ENCODE data around the gene MLN.
A peak's percentile ranks its signal among the peaks of the same experiment; 100 is the strongest.

MLN gene

GRCh38 chr6:33803571-33804053 lies at the start of gene MLN:
Gene MLN (minus strand): TSS chr6:33804003. CDS start chr6:33801163, 2,840 bp downstream.
- no peak for DNase-seq (ENCODE audit: low read depth)

DNA sequence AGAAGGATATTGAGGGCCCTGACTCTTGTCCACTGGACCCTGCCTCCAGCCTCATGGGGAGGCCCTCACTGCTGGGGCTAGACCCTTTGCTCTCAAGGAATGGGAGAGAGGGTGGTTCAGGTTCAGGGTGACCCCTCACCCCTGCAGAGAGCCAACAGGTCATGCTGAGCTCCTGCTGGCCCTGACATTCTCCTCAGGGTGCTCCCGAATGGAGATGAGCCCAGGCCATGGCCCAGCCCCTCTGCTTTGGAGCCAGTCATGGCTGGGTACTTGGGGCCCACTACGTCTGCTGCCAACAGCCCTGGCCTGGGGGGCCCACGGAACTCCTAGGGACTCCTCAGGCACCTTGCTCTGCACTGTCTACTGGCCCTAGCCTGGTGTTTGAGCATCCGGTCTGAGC lies 49.2 kb upstream of the MLN start:
- DNase-seq (ENCODE audit: low read depth) = no peak

GRCh38 chr6:33851959-33852358 lies 48.2 kb upstream of the MLN start:
- peak; percentile 11 for DNase-seq (ENCODE audit: low read depth)

DNA sequence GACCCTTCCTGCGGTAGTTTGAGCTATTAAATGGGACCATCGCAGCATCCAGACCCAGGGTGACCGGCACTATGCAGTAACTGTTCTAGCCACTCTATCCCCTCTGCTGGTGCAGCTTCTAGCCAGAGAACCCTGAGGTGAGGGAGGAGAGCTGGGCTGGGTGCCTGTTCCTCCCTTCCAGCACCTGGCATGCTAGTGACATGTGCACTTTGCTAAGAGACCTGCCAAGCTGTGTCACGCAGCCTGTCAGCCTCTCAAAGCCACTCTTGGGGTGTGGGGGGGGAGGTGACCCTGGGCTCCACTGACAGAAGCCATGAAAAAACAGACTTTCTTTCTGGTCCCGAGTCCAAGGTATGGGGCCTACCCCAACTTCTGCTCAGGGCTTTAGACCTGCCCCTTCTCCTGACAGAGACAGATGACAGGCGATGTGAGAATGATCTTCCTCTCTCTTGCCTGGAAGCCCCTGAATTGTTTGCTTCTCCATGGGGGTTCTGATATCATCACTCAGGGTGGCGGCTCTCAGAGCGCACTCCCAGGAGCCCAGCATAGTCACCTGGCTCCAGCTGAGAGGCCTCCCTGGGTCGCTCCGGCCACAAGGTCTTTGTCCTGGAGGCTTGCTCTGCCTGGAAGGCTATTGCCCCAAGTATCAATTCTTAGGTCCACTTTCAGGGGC lies 47.2 kb upstream of the MLN start:
- DNase-seq (ENCODE audit: low read depth) = no peak

GRCh38 chr6:33850296-33850695 lies 46.5 kb upstream of the MLN start:
- DNase-seq (ENCODE audit: low read depth) = no peak

DNA sequence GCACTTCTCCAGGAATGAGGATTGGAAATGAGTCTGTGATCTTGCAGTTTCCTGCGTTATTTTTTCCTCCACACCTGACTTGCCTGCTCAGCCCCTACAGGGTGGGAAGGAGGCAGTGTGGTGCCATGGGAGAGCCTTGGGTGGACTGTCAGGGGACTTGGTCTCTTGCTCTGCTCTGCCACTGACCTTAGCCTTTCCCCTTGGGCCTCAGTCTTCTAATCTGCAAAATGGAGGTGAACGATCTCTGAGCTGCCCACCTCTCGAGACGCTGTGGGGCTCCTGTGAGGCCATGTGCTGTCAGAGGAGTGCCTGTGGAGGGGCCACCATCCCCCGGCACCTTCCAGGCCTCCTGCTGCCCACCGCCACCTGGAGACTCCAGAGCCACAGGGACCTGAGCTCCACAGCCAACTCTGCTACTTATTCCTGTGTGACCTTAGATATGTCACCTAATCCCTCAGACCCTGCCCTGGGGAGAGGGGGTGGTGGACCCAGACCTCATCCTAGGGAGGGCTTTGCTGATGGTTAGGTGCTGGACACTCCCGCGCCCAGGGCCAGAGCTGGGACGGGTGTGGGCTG lies 45.8 kb upstream of the MLN start:
- DNase-seq (ENCODE audit: low read depth) = no peak

DNA sequence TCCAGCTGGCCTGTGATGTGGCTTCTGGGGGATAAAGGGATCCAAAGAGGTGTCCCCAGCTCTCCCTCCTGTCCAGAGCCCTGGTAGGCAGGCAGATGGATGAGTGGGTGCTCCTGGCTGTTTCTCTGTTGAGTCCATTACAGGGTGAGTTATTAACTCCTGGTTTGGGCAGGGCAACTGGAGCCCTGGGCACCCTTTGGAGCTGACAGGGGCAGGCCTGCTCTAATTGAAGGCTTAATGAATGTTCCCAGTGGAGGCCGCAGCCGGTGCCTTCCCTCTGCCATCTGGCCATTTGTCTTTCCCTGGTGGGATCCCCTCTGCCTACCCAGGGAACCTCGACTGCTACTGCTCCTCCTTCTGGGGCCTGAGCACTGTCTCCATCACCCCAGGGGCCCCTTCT lies 44.7 kb upstream of the MLN start:
- DNase-seq (ENCODE audit: low read depth) = no peak

- DNase-seq (ENCODE audit: low read depth) = no peak
Observed at GRCh38 chr6:33847867-33848266, 44.1 kb upstream of the MLN start.

GRCh38 chr6:33847078-33847477 lies 43.3 kb upstream of the MLN start:
- DNase-seq (ENCODE audit: low read depth) = no peak

DNA sequence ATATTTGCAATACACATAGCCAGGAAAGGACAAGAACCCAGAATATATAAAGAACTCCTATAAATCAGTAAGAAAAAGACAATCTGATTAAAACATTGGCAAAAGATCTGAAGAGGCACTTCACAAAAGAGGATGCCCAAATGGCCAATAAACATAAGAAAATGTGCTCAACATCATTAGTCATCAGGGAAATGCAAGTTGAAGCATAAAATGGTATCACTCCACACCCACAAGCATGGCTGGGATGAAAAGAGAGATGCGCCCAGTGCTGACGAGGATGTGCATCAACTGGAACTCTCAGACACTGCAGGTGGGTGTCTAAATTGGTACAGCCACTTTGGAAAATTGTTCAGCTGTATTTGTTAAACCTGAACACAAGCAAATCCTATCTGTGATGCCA lies 42.4 kb upstream of the MLN start:
- DNase-seq (ENCODE audit: low read depth) = no peak

GRCh38 chr6:33845031-33845745 lies 41.4 kb upstream of the MLN start:
- DNase-seq (ENCODE audit: low read depth) = no peak

GRCh38 chr6:33843131-33844121 lies 39.6 kb upstream of the MLN start:
- DNase-seq (ENCODE audit: low read depth) = no peak

DNA sequence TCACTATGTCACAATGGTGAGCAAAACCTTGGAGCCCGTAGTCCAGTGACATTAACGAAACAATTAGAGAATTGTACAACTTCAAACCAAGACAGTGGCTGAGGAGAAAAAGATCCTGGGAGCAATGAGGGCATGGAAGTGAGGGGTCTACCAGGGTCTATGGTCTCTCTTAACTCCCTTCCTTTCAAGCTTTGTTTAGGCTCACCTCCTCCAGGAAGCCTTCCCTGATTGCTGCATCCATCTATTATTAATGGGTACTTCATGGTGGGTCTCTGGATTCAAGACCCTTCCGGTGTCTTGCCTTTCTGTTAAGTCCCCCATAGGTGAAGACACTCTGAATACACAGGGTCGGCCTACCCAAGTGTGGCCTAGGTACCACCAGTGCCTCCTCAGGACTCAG lies 38.1 kb upstream of the MLN start:
- DNase-seq (ENCODE audit: low read depth) = no peak

DNA sequence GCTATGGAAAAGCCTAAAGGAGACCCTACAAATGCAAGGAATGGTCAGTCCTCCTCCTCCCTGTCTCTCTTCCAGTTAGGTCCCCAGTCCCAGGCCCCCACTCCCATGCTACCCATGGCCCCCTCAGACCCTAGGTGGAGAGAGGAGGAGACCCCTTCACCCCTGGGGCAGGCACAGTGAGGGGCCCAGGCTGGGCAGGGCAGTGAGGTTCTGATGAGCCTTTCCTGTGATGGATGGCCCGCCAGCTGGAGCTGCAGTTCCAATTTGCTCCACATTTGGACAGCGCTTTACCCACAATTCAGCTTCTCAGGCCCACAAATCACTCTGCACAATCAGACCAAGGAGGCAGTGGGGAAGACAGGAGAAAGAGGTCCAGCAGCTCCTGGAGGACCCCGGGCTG lies 37.3 kb upstream of the MLN start:
- DNase-seq (ENCODE audit: low read depth) = no peak

DNA sequence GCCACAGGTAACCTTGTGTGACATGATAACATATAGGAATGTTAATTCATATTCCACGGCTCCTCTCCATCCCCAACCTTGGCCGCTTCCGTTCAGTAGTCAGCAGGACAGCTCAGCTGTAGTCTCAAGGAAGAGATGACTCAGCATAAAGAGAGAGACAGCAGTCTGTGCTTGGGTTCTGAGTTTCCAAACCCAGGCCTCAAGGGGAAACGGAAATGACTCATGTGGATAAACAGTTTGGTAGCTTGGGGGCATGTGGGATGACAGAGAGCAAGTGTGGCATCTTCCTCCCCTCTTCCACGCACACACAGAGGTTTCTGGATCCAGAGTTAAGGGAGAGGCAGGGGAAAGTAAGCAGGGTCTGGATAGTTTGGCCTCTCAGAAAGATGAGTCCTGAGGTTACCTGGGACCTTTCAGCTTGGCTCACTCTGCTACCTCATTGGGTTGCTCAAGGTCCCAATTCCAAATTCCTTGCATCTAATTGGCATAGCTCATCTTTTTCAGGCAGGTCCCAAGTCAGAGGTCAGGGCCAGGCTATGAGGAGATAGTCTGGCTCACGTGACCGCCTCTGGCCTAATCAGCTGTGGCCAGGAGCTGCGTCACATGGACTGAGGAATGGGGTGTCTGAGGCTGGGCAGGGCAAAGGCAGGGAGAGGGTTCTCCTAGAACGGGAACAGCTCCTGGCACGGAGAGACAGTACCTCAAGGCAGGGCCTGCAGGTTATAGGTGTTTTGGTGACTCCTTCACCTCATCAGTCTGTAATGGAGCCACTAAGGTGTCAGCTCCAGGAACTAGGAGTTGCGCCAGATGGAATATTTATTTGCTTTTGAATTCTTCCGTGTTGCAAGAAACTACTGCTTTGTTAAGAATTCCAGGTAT lies 36.5 kb upstream of the MLN start:
- peak; percentile 98 for DNase-seq (ENCODE audit: low read depth)

DNA sequence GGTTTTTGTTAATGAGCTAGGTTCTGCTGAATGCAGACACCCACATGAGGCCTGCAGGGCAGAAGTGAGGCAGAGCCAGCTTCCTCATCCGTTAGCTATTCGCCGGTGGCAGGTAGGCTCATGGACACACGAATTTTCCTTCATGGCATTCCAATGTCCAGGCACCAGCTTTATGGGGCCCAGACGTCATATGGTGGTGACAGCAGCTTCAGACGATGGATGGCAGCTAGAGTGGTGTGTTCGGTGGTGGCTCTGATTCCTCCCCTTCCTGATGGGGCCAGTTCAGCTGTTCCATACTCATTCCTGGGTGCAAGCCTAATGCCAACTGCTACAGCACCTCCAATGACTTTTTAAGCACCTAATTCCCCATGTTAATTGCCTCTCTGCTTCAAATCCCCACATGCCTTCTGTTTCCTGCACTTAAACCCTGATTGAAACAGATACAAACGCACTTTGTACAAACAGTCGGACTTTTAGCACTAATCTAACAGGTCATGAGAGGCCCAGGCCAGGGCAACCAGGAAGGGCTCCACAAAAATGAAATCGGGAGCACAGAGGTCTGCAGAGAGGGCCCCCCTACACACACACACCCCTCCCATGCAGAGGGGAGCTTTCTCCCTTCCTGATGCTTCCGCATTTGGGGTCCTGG lies 35.7 kb upstream of the MLN start:
- DNase-seq (ENCODE audit: low read depth) = no peak

DNA sequence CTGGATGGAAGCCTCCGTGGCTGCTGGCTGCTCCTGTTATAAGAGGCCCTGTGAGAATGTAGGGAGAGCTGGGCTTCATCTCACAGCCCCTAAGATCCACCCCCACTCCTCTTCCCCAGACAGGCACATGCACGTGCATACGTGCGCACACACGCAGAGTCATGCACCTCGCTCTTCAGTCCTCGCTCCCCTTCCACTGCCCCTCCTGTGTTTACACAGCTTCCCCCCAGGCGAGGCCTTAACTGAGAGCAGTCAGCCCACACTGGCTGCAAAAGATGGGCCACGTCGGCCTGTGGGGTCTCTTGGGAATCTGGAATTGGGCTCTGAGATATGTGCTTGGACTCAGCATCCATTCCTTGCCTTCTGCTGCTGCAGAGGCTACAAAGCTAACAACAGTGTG lies 35.2 kb upstream of the MLN start:
- DNase-seq (ENCODE audit: low read depth) = no peak

DNA sequence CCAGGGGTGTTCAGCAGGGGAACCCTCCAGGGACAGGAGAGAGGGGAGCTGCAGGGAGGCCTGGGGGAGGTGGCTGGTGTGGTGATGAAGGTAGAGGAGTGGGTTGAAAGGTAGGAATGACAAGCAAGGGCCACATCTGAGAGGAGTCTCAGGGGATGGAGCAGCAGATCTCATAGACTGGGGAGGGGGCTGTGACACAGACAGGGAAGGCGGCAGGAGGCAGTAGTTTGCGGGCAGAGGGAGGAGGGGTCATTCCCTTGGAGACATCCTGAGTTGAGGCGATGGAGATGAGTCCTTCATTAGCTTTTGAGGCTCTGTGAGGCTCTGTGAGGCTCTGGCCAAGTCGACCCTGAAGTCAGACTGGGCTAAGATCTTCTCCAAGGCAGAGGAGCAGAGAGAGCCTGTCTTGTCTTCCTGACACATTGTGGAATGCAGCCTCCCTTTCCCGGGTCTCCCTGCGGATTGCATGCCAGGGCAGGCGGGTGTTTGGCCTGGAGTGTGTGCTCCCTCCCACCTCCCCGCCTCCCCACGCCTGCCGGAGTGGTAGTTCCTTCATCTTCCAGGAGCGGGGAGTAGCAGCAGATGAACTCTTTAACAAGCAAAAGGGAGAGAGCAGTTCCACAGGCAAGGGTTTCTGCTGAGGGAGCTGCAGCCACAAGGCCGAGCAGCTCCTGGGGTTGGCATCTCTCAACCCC lies 34.3 kb upstream of the MLN start:
- peak; percentile 30 for DNase-seq (ENCODE audit: low read depth)

- no peak for DNase-seq (ENCODE audit: low read depth)
Observed at GRCh38 chr6:33836806-33837469, 33.1 kb upstream of the MLN start.
